ENCODE results near the gene CSF1.

Gene CSF1

DNA sequence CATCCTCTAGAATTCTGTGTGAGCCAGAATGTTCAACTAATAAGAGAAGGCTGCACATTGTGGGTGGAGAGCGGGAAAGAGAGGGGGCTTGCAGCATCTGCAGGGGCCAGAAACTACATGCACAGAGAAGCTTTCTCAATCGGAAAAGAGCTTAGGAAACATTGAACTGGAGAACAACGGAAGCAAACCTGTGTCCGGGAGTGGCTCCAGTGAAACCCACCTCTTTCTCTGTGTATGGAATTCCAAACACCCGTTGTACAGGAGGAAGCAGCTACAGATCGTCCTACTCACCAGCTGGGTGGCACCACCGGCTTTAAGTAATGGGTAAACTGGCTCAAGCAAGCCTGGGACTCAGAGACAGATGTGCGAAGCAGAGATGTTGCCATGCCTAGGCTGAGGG, 14.0 kb upstream of the CSF1 start:
- no peak for DNase-seq (ENCODE audit: low spot score)
- H3K27me3 ChIP-seq (ENCODE audit: insufficient read depth, poor library complexity, severe bottlenecking): no peaks in the 10 kb centered on the region
- no peak for ATAC-seq (ENCODE audit: low read depth)
- no peak overlapping the region for H3K4me3 ChIP-seq (ENCODE audit: severe bottlenecking)
- H3K27ac ChIP-seq (ENCODE audit: poor library complexity, severe bottlenecking): no peak overlapping the region
- peaks cover 11% of the 10 kb centered on the region for H3K4me1 ChIP-seq (ENCODE audit: insufficient read depth, poor library complexity, severe bottlenecking)
- no peaks in the 10 kb centered on the region for H3K9me3 ChIP-seq (ENCODE audit: severe bottlenecking)
- no peaks in the 10 kb centered on the region for H3K36me3 ChIP-seq (ENCODE audit: low read depth)
- TF ChIP-seq, protein P1, sequence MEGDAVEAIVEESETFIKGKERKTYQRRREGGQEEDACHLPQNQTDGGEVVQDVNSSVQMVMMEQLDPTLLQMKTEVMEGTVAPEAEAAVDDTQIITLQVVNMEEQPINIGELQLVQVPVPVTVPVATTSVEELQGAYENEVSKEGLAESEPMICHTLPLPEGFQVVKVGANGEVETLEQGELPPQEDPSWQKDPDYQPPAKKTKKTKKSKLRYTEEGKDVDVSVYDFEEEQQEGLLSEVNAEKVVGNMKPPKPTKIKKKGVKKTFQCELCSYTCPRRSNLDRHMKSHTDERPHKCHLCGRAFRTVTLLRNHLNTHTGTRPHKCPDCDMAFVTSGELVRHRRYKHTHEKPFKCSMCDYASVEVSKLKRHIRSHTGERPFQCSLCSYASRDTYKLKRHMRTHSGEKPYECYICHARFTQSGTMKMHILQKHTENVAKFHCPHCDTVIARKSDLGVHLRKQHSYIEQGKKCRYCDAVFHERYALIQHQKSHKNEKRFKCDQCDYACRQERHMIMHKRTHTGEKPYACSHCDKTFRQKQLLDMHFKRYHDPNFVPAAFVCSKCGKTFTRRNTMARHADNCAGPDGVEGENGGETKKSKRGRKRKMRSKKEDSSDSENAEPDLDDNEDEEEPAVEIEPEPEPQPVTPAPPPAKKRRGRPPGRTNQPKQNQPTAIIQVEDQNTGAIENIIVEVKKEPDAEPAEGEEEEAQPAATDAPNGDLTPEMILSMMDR (IDR thresholded peaks at IDR 0.05; ENCODE audit: poor library complexity, severe bottlenecking): no peak

GRCh38 chr1:109897259-109897955, 13.2 kb upstream of the CSF1 start:
- no peak overlapping the region for H3K4me3 ChIP-seq (ENCODE audit: severe bottlenecking)
- no peaks in the 10 kb centered on the region for H3K27me3 ChIP-seq (ENCODE audit: insufficient read depth, poor library complexity, severe bottlenecking)
- H3K36me3 ChIP-seq (ENCODE audit: low read depth): no peaks in the 10 kb centered on the region
- ATAC-seq (ENCODE audit: low read depth) (no peak), DNase-seq (ENCODE audit: low spot score) (no peak)
- H3K27ac ChIP-seq (ENCODE audit: poor library complexity, severe bottlenecking): no peak overlapping the region
- H3K9me3 ChIP-seq (ENCODE audit: severe bottlenecking): no peaks in the 10 kb centered on the region
- TF ChIP-seq, protein P1 (IDR thresholded peaks at IDR 0.05; ENCODE audit: poor library complexity, severe bottlenecking): no peak
- peaks cover 11% of the 10 kb centered on the region for H3K4me1 ChIP-seq (ENCODE audit: insufficient read depth, poor library complexity, severe bottlenecking)

GRCh38 chr1:109898842-109899241, 11.8 kb upstream of the CSF1 start:
- TF ChIP-seq, protein P1 (IDR thresholded peaks at IDR 0.05; ENCODE audit: poor library complexity, severe bottlenecking): no peak
- Histone ChIP-seq H3K36me3 (ENCODE audit: low read depth) (no peaks in the 10 kb centered on the region), H3K27ac (ENCODE audit: poor library complexity, severe bottlenecking) (no peak overlapping the region), H3K27me3 (ENCODE audit: insufficient read depth, poor library complexity, severe bottlenecking) (no peaks in the 10 kb centered on the region), H3K4me1 (ENCODE audit: insufficient read depth, poor library complexity, severe bottlenecking) (no peaks in the 10 kb centered on the region), H3K4me3 (ENCODE audit: severe bottlenecking) (no peak overlapping the region), H3K9me3 (ENCODE audit: severe bottlenecking) (no peaks in the 10 kb centered on the region)
- no peak for DNase-seq (ENCODE audit: low spot score)
- no peak for ATAC-seq (ENCODE audit: low read depth)

- H3K4me3 ChIP-seq (ENCODE audit: severe bottlenecking): no peak overlapping the region
- ATAC-seq (ENCODE audit: low read depth): no peak
- no peaks in the 10 kb centered on the region for H3K4me1 ChIP-seq (ENCODE audit: insufficient read depth, poor library complexity, severe bottlenecking)
- no peaks in the 10 kb centered on the region for H3K27me3 ChIP-seq (ENCODE audit: insufficient read depth, poor library complexity, severe bottlenecking)
- no peak for DNase-seq (ENCODE audit: low spot score)
- H3K36me3 ChIP-seq (ENCODE audit: low read depth): no peaks in the 10 kb centered on the region
- TF ChIP-seq, protein P1 (IDR thresholded peaks at IDR 0.05; ENCODE audit: poor library complexity, severe bottlenecking): no peak
- H3K9me3 ChIP-seq (ENCODE audit: severe bottlenecking): no peaks in the 10 kb centered on the region
- no peak overlapping the region for H3K27ac ChIP-seq (ENCODE audit: poor library complexity, severe bottlenecking)
Measured at GRCh38 chr1:109901141-109901523, 9.5 kb upstream of the CSF1 start.

DNA sequence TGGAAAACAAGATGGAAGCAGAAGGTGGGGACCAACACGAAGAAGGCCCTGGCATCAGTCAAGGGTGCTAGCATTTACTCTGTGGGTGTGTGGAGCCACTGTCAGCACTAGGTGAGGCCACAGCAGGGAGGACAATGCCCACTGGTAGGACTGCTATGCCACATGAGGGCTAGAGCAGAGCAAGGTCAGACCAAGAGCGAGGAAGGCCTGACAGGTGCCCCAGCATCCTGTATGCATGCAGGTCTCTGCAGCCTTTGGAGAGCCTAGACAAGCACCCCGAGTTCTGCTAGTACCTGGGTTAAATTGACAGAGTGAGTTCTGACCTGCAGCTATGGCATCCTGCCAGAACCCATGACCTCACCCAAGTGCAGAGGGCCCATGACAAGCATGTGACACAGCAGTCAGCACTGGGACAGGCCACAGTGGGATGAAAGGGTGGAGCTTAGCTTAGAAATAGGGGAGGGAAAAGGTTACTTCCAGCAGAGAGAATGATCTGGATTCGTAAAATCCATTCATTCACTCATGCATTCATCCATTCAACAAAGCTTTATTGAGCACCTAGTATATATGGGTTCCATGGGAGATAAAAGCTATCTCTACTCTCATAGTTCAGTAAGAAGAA, 9.0 kb upstream of the CSF1 start:
- H3K27ac ChIP-seq (ENCODE audit: poor library complexity, severe bottlenecking): no peak overlapping the region
- no peak for DNase-seq (ENCODE audit: low spot score)
- no peaks in the 10 kb centered on the region for H3K4me1 ChIP-seq (ENCODE audit: insufficient read depth, poor library complexity, severe bottlenecking)
- no peaks in the 10 kb centered on the region for H3K27me3 ChIP-seq (ENCODE audit: insufficient read depth, poor library complexity, severe bottlenecking)
- H3K9me3 ChIP-seq (ENCODE audit: severe bottlenecking): no peaks in the 10 kb centered on the region
- TF ChIP-seq, protein P1 (IDR thresholded peaks at IDR 0.05; ENCODE audit: poor library complexity, severe bottlenecking): no peak
- H3K36me3 ChIP-seq (ENCODE audit: low read depth): no peaks in the 10 kb centered on the region
- ATAC-seq (ENCODE audit: low read depth): peak; percentile 8; the same call in 1 of the 3 replicates
- no peak overlapping the region for H3K4me3 ChIP-seq (ENCODE audit: severe bottlenecking)

All from RWPE2 (cell line).